HG03280 (cell line): Measurements from ENCODE around the gene GALR3.
A peak's percentile ranks its signal among the peaks of the same experiment; 100 is the strongest.

Experiments used
- ATAC-seq: cut with Tn5 transposase; IDR thresholded peaks from one replicate; pipeline ENCODE4 v1.9.1; 2021; ENCODE audit warnings: mild to moderate bottlenecking, moderate library complexity; ENCODE audit not compliant: unreplicated experiment

Gene GALR3

DNA sequence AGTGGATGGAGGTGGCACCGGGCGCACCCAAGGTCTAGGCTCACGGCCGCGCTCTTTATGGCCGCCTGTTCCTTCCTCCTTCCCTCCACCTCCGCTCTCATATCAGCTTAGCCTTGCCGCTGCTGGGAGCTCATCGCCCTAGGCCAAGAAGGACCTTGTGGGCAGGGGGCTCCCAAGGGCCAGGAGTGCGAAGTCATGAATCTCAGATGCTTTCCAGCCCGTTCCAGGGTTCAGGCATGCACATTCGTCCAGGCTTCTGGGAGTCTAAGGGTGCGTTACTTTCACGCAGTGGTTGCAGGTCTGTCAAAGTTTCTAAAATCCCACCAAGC is 4.1 kb upstream of the GALR3 start:
- ATAC-seq: no peak

DNA sequence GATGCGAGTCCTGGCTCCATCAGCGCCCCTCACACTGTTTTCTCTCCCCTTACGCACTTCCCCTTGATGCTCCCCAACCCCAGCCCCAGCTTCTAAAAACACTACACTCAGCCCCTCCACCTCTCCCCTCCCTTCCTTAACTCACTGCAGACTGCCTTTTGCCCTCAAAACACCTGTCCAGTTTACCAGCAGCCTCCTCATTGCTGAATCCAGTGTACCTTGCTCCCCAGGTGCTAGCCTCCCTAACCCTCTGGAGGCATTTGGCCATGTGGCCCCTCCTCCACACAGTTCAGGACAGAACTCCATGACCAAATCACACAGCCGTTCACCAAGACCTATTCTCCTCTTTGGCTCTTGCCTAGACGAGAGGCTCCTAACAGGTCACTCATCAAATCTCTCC is 2.8 kb upstream of the GALR3 start:
- no peak for ATAC-seq

DNA sequence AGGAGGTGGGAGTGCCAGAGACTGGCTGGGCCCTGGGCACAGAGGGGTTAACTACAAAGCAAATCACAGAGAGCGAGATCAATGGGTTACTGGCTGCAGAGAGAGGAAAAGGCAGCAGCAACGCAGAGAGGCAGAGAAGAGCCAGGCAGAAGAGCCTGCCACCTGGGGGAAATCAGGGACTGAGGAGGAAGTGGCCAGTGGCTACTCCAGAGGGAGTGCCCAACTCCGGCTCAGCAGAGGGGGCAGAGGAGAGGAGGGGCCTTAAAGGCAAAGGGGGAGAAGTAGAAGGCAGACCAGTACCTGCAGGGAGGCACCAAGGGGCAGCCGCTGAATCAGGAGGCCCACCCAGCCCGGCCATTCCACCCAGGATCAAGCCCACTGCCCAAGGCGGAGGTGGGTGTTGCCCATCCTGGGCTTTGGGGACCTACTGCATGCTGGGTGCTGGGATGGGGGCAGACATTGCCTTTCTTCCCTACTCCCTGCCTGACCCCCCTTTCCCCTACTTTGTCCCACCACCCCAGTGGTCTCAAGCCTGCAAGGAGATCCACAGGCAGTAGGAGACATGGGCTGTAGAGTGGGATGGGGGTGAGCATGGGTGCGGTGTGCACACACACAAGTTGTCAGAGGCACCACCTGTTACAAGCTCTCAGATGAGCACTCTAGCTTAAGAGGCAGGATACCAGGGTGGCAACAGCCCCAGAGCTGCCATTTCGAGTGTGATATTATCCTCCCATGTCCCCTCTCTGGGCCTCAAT is 926 bp upstream of the GALR3 start:
- no peak for ATAC-seq

DNA sequence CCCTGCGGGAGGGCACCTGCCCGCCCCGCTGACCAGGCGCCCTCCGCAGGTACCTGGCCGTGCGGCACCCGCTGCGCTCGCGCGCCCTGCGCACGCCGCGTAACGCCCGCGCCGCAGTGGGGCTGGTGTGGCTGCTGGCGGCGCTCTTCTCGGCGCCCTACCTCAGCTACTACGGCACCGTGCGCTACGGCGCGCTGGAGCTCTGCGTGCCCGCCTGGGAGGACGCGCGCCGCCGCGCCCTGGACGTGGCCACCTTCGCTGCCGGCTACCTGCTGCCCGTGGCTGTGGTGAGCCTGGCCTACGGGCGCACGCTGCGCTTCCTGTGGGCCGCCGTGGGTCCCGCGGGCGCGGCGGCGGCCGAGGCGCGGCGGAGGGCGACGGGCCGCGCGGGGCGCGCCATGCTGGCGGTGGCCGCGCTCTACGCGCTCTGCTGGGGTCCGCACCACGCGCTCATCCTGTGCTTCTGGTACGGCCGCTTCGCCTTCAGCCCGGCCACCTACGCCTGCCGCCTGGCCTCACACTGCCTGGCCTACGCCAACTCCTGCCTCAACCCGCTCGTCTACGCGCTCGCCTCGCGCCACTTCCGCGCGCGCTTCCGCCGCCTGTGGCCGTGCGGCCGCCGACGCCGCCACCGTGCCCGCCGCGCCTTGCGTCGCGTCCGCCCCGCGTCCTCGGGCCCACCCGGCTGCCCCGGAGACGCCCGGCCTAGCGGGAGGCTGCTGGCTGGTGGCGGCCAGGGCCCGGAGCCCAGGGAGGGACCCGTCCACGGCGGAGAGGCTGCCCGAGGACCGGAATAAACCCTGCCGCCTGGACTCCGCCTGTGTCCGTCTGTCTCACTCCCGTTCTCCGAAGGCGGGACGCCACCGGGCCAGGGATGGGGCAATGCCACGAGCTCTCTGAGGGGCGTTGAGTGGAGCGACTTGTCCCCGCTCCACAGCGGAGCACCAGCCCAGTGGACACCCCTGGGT is 1.8 kb downstream of the GALR3 start:
- ATAC-seq: no peak

DNA sequence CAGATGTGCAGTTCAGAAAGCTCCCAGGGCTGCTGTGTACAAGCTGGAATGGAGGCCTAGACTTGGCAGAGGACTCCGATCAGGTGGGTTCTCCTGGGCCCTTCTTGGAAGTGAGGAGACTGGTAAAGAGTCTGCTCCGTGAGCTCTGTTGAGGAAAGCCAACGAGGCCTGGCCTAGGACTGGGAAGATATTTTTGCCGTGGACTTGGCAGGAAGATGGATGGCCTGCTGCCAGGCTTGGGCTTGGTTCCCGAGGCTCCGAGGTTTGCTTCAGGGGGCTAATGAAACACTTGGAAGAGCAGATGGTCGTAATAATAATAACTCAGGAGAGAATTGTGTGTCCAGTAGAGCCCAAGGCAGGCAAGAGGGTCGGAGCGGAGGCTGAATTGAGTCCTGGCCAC is 3.9 kb downstream of the GALR3 start:
- ATAC-seq: no peak

DNA sequence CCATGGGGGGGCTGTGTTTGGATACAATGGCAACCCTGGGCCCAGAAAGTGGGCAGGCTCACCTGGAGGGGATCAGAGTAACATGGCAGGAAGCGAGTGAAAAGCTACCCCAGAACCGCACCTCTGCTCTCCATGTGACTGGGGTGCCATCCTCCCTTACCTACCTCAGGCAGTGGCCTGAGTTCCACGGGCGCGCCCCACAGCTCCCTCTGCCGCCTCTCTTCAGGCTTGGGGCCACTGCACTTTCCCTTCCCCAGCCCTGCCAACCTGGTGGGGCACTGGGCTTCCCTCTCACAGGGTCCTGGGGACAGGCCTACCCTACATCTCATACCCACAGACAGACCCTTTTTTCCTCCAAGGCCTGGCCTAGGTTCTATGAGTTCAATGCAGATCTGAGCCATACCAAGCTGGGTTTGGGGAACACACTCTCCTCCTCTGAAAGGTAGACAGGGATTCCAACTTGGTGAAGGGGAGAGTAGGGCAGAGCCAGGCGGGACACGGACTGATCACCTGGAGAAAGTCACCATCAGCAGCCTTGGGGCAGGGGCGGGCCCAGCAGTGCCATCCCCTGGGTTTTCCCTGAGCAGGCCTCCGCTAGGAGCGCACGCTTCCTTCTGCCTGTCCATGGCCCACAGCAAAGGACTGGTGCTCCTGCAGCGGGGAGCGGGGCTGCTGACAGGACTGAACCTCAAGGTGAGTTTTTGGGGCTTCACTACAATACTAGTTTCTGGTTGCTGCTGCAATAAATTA is 7.1 kb downstream of the GALR3 start:
- no peak for ATAC-seq

DNA sequence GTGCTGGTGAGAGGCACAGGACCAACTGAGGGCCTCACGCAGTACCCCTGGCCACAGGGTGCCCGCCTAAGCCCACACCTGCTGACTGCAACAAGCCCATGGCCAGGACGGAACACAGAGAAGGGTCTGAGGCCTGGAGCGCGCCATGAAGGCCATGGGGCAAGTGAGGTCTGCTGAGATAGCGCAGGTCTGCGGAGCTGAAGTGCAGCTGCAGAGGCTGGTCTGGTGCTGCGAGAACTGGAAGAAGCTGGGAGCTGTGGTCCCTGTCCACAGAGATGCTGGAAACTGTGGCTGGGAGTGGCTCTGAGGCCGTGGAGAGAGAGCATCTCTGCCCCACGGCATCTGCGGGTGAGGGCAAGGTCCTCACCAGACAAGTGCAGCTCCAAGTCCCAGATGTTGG is 8.3 kb downstream of the GALR3 start:
- no peak for ATAC-seq

DNA sequence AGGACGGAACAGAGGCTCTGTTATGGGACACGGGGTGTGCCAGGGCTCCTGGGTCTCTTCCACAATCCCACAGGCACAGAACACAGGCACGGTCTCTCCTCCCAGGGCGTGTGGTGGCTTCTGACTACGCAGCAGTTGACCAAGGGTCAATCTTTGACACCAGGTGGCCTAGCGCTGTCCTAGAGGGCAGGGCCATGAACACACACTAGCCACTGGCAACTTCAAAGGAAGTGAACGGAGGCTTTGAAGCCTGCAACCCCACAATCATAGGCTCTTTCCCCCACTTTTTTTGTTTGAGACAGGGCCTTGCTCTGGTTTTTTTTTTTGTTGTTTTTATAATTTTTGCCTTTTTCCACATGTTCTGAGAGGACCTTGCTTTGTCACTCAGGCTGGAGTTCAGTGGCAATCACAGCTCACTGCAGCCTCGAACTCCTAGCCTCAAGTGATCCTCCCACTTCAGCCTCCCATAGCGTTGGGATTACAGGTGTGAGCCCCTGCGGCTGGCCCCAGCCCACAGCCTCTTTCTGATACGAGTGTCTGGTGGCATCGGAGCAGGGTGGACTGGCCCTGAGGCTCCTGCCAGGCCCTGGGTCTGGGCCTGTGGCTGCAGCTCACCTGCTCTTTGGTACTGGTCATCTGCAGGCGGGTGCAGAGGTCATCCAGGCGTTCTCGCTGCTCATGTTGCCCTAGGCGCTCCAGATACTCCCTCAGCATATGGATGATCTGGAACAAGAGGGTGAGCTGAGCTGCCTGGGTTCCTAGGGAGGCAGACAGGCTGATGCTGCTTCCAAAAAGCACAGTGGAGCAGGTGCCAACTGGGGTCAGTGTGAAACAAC is 9.1 kb downstream of the GALR3 start:
- no peak for ATAC-seq

DNA sequence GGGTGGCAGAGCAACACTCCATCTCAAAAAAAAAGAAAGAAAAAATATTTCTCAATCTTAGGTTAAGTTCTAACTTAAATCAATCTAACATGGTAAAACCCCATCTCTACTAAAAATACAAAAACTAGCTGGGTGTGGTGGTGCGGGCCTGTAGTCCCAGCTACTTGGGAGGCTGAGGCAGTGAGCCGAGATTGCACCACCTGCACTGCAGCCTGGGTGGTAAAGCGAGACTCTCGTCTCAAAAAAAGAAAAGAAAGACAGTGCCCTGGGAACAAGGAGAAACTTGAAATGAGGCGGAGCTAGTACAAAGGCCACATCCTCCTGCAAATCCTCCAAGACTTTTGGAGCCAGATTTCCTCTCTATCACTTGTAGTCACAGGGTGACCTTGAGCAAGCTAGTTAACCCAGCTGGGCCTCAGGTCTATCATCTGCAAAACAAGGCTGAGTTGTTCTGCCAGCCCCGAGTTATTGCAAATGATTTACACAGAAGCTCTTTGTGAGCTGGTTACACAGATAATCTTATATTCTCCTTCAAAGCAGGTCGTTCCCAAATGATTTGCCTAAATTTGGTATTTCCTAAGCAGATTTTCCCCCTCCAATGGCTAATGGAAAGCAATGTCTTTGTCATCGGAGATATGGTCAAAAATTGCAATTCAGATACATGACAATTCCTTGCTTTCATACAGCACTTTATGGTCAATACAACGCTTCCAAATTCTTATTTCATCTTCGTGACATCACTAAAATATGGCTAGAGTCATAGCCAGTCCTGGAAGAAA is 19.0 kb downstream of the GALR3 start:
- ATAC-seq: no peak

DNA sequence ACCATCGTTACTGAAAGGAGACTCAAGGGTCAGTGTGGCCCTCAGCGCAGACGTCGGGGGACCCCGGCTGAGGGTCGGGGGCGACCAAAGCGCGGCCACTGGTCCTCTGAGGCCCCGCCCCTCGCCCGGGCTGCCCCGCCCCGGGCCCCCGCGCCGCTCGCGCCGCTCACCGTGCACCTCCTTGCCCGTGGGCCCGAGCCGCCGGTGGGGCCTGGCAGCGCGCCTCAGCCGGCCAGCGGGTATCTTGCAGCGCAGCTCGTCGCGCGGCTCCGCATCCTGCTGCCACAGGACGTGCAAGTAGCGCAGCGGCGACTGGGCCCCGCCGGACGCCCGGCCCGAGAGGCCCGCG is 20.5 kb downstream of the GALR3 start:
- peak; percentile 46 for ATAC-seq

DNA sequence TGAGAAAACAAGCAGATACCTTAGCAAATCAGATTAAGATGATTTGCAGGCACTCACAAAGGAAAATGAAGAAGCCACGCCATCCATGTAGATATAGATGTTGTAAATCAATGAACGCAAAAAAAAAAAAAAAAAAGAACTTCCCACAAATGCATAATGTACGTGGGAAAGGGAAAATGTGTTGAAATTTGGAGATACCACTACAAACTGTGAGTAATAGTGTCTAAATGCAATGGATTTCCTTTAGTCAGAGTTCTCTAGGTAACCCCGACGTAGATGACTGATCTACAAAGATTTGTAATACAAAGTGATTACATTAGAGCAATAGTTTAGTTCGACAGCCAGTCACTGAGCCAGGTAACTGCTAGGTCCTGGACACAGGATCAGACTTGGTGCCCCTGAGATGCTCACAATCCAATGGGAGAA is 21.7 kb downstream of the GALR3 start:
- no peak for ATAC-seq

DNA sequence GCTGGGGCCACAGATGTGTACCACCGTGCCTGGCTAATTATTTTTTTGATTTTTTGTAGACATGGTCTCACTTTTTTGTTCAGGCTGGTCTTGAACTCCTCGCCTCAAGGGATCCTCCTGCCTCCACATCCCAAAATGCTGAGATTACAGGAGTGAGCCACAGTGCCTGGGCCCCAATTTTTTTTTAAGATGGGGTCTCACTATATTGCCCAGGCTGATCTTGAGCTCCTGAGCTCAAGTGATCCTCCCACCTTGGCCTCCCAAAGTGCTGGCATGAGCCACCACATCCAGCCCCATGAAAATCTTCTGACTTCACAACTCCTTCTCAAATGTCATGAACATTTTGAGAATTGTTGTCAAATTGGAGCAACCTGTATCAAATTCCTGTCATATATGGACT is 23.3 kb downstream of the GALR3 start:
- no peak for ATAC-seq

DNA sequence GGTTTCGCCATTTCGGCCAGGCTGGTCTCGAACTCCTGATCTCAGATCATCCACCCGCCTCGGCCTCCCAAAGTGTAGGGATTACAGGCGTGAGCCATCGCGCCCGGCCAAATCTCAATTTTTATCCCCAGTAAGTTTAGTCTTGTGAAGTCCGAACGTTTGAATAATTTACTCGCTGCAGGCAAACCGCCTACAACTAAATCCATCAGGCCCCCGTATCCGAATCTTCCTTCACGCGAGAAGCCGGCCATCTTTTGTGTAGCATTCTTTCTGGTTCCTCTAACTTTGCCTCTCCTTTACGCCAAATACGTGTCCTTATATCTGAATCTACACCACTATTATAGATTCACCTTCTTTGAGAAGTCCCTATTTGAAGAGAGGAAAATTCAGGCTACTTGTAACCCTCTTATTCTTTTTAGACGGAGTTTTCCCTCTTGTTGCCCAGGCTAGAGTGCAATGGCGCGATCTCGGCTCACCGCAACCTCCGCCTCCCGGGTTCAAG is 25.5 kb downstream of the GALR3 start:
- no peak for ATAC-seq

DNA sequence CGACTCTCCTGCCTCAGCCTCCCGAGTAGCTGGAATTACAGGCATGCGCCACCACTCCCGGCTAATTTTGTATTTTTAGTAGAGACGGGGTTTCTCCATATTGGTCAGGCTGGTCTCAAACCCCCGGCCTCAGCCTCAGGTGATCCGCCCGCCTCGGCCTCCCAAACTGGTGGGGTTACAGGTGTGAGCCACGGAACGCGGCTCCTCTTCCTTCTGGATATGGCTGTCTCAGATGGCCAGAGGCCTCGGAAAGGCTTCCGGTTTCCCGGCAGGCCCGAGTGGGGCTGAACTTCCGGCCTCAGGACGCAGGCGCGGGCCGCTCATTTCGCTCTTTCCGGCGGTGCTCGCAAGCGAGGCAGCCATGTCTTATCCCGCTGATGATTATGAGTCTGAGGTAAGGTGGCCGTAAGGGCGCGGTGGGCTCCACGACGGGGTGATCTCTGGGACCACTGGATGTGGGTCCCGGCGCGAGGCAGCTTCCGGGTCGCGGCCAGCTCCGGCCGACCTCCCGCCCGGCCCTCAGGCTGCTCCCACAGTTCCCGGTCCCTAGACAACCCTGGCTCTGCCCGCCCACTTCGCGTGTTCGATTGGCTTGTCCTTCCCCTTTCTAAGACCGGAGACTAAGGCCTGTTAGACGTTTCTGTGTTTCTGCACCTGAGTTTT is 26.0 kb downstream of the GALR3 start, which contains the start of gene EIF3L:
EIF3L (plus strand) TSS at position 331 of the 663 bp plus-strand sequence; CDS start at position 362, 31 bp downstream.
- ATAC-seq: peak; percentile 66

DNA sequence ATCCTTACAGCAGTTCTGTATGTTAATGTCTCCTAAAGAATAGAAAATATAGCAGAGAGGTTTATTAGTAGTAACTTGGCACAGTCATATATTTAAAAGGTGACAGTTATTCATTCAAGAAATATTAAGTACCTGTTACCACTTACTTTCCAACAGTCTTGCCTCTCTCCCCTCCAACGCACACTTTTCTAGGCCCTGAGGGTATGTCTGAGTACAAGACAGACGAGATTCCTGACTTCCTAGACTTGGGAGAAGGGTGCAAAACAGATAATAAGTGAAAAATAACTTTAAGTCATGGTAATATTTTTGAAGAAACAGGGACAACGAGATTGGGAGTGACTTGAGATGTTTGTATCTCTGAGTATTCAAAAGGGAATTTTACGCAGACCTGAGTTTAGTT is 27.6 kb downstream of the GALR3 start:
- no peak for ATAC-seq

DNA sequence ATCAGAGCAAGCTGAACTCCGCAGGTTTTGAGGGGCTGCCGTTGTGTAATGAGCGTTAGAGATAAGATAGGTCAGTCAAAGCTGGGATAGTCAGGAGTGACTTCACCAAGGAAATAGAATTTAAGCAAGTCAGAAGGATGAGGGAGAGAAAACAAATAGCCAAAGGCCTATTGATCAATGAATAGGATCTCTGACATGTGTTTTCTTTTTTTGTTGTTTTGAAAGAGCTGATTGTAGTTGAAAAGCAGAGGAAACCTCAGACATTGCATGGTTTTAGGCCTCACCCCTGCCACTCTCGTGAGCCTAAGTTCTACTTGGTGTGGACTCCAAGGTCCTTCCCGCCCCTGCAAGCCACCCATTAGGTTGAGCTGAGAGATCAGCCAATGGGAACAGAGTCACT is 29.2 kb downstream of the GALR3 start:
- no peak for ATAC-seq

DNA sequence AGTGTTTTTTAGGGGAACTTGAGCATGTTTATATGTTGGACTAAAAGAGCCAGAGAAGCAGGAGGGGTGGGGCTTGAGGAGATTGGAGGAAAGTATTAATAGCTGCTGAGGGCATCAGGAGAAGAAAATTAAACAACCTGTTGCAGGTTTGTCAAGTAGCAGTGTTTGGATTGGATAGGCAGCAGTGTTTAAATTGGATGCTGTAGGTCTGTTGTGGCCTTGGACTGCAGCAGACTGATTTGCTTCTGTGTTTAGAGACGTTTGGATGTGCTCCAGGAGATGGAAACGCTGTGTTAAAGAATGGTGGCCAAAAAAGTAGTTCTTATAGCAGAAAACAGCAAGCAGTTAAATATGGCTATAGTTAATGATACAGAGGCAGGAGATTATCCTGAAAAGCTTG is 31.8 kb downstream of the GALR3 start:
- no peak for ATAC-seq

DNA sequence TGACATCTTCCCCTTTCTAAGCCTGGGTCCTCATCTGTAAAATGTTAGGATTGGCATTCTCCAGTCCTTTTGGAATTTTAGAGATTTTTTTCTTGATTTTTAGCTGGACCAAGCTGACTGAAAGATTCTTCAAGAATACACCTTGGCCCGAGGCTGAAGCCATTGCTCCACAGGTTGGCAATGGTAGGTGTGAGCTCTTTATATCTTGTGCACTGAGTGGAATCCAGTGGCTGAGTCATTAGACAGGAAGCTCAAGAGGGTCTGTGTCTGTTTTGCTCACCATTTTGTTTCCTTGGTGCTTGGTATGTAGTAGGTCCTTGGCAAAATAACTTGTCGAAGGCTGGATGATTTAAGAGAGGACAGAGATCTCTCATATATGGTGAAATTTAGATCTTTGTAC is 32.3 kb downstream of the GALR3 start:
- ATAC-seq: no peak

DNA sequence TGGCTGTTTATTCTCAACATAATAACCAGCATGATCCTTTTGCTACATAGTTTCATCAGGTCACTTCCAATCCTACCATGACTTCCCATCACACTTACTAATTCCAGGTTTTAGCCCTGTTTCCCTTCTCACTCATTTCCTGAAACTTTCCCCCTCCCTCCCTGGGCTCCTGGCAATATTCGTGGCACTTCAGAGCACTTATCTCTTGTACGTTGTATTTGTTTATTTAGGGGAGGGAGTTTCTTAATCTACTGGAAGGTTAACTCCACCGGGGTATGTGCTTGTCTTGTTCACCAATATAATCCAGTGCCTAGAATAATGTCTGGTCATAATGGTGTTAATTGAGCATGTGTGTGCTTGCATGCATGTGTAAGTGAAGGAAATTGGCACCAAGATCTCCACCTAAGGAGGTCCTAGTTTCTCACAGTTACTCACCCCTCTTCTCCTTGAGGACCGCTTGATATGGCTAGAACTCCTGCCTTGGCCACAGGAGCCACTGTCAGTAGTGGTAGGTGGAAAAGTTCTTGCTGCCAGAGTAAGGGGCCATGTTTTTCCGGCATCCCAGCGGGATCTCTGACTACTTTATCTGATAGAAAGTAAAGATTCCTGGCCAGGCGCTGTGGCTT is 37.7 kb downstream of the GALR3 start:
- no peak for ATAC-seq
